HG03460 (cell line): ENCODE results near the gene NDUFB2.
"Not testable (repeated sequence)": the region's sequence is repeated elsewhere in the genome, so short reads cannot be mapped to it uniquely, and the experiment has no call there.

Experiments
- ATAC-seq: cut with Tn5 transposase; IDR thresholded peaks from one replicate; pipeline ENCODE4 v1.9.1; 2021; ENCODE audit not compliant: unreplicated experiment

The NDUFB2 gene

GRCh38 chr7:140734096-140734495 is 37.6 kb downstream of the NDUFB2 start:
- no peak for ATAC-seq

- ATAC-seq = no peak
Measured at GRCh38 chr7:140734729-140735128, 38.2 kb downstream of the NDUFB2 start.

- ATAC-seq = no peak
Measured at GRCh38 chr7:140738280-140738679, 41.8 kb downstream of the NDUFB2 start.

GRCh38 chr7:140743255-140743654 is 46.7 kb downstream of the NDUFB2 start:
- ATAC-seq = not testable (repeated sequence)

- ATAC-seq = no peak
Measured at GRCh38 chr7:140744005-140744404, 47.5 kb downstream of the NDUFB2 start.

GRCh38 chr7:140745266-140746058 is 49.0 kb downstream of the NDUFB2 start:
- no peak for ATAC-seq

- no peak for ATAC-seq
Measured at GRCh38 chr7:140746751-140747150, 50.2 kb downstream of the NDUFB2 start.

GRCh38 chr7:140752533-140752932 is 56.0 kb downstream of the NDUFB2 start:
- ATAC-seq = no peak

GRCh38 chr7:140754506-140754905 is 58.0 kb downstream of the NDUFB2 start:
- ATAC-seq = no peak
